HG02852 (cell line): Measurements from ENCODE around the gene CTNNBL1.

Experiments
- ATAC-seq: cut with Tn5 transposase; IDR thresholded peaks from one replicate; pipeline ENCODE4 v1.9.1; 2021; ENCODE audit warnings: mild to moderate bottlenecking, moderate library complexity; ENCODE audit not compliant: unreplicated experiment

The CTNNBL1 gene

GRCh38 chr20:37875460-37876175, 181.8 kb downstream of the CTNNBL1 start:
- ATAC-seq, result no peak

GRCh38 chr20:37876863-37877262, 183.0 kb downstream of the CTNNBL1 start:
- ATAC-seq, result no peak

GRCh38 chr20:37877832-37878772, 184.3 kb downstream of the CTNNBL1 start:
- ATAC-seq, result no peak

- ATAC-seq, result no peak
These were observed 185.2 kb downstream of the CTNNBL1 start for GRCh38 chr20:37878835-37879599.

GRCh38 chr20:37879843-37880242, 186.0 kb downstream of the CTNNBL1 start:
- no peak for ATAC-seq

- ATAC-seq, result no peak
These were observed 187.1 kb downstream of the CTNNBL1 start for GRCh38 chr20:37880726-37881591.

GRCh38 chr20:37881601-37882343, 187.9 kb downstream of the CTNNBL1 start:
- no peak for ATAC-seq

GRCh38 chr20:37882961-37883712, 189.3 kb downstream of the CTNNBL1 start:
- no peak for ATAC-seq

GRCh38 chr20:37885042-37885441, 191.2 kb downstream of the CTNNBL1 start:
- ATAC-seq, result no peak

GRCh38 chr20:37885593-37886503, 192.0 kb downstream of the CTNNBL1 start:
- no peak for ATAC-seq

- no peak for ATAC-seq
These were observed 193.0 kb downstream of the CTNNBL1 start for GRCh38 chr20:37886851-37887297.

- no peak for ATAC-seq
These were observed 194.8 kb downstream of the CTNNBL1 start for GRCh38 chr20:37888641-37889040.

- ATAC-seq, result no peak
These were observed 196.3 kb downstream of the CTNNBL1 start for GRCh38 chr20:37890108-37890507.

- ATAC-seq, result no peak
These were observed 196.8 kb downstream of the CTNNBL1 start for GRCh38 chr20:37890643-37891042.

- no peak for ATAC-seq
These were observed 198.2 kb downstream of the CTNNBL1 start for GRCh38 chr20:37892001-37892400.

- no peak for ATAC-seq
These were observed 199.9 kb downstream of the CTNNBL1 start for GRCh38 chr20:37893566-37894241.

GRCh38 chr20:37894454-37894853, 200.6 kb downstream of the CTNNBL1 start:
- no peak for ATAC-seq
